ENCODE measurements around the gene GDNF. TPM values are rescaled to one million over a fixed set of nuclear protein-coding genes. Genes with fewer than 3 reads are reported as not detected.

GDNF gene
- total and polyA plus RNA-seq, 12 donors, result 0.06 to 0.98 (median 0.34) TPM; not detected in 1

DNA sequence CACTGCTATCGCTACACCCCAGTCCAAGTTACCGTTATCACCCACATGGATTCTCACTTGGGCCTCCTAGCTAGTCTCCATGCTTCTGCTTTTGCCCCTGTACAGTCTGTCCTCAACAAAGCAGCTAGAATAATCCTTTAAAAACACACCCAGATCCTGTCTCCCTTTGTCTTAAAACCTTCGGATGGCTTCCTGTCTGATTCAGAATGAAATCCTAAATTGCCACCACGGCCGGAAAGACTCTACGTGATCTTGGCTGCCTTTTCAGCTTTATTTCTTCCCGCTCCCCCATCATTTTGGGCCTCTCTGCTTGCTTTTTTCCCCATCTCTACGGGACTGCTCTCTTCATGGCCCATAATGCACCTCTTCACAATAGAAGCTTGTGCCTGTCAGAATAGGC lies 33.4 kb downstream of the GDNF start:
- Histone ChIP-seq H3K27ac (no peak overlapping the region), H3K9me3 (replicated peaks in 1 of 3) (no peaks in the 10 kb centered on the region), H3K36me3 (replicated peaks in 1 of 2) (no peaks in the 10 kb centered on the region), H3K4me1 (replicated peaks in 1 of 2) (no peaks in the 10 kb centered on the region), H3K27me3 (no peaks in the 10 kb centered on the region), H3K4me3 (no peak overlapping the region)
- TF ChIP-seq POLR2A (IDR thresholded peaks at IDR 0.05), result no peak
- TF ChIP-seq, protein P1, sequence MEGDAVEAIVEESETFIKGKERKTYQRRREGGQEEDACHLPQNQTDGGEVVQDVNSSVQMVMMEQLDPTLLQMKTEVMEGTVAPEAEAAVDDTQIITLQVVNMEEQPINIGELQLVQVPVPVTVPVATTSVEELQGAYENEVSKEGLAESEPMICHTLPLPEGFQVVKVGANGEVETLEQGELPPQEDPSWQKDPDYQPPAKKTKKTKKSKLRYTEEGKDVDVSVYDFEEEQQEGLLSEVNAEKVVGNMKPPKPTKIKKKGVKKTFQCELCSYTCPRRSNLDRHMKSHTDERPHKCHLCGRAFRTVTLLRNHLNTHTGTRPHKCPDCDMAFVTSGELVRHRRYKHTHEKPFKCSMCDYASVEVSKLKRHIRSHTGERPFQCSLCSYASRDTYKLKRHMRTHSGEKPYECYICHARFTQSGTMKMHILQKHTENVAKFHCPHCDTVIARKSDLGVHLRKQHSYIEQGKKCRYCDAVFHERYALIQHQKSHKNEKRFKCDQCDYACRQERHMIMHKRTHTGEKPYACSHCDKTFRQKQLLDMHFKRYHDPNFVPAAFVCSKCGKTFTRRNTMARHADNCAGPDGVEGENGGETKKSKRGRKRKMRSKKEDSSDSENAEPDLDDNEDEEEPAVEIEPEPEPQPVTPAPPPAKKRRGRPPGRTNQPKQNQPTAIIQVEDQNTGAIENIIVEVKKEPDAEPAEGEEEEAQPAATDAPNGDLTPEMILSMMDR (IDR thresholded peaks at IDR 0.05), result no peak
- DNase-seq, result no peak
- intact Hi-C loops (cut with DNase I), result no loop called here
- 73 to 83% (median 79%) methylated on average over 8 of the region's 8 CpGs for WGBS, 4 donors

- no peak overlapping the region for H3K27ac ChIP-seq
These were observed 33.8 kb downstream of the GDNF start for GRCh38 chr5:37806016-37806415.

DNA sequence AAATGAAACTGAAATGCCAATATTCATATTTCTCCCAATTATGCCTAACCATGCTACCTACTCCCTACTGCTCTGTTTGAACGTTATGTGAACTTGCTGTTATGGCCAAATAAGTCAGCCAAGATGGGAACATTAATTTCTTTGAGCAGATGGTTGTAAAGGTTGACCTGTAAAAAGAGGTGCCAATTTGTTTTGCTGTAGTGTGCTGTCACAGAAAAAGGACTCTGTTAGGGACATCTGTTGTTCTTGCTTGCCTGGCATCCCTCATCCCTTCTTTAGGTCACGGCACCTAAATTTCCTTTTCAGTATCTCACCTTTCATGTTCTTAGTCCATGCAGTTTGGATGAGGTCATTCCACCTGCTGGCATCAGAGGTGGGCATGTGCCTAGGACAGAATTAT lies 35.4 kb downstream of the GDNF start:
- no peak overlapping the region for H3K4me3 ChIP-seq
- no peak overlapping the region for H3K27ac ChIP-seq
- 68 to 80% (median 72%) methylated on average over 2 of the region's 2 CpGs for WGBS, 4 donors
- H3K4me1 ChIP-seq (replicated peaks in 1 of 2), result no peaks in the 10 kb centered on the region
- H3K27me3 ChIP-seq, result no peaks in the 10 kb centered on the region
- intact Hi-C loops (cut with DNase I), result no loop called here
- no peak for DNase-seq
- TF ChIP-seq, protein P1 (IDR thresholded peaks at IDR 0.05), result no peak
- TF ChIP-seq POLR2A (IDR thresholded peaks at IDR 0.05), result no peak
- no peaks in the 10 kb centered on the region for H3K36me3 ChIP-seq (replicated peaks in 1 of 2)
- H3K9me3 ChIP-seq (replicated peaks in 1 of 3), result no peaks in the 10 kb centered on the region

More at GRCh38 chr5:37806016-37806415, 33.8 kb downstream of the GDNF start:
- no peaks in the 10 kb centered on the region for H3K9me3 ChIP-seq (replicated peaks in 1 of 3)
- WGBS, 4 donors, result 83 to 95% (median 87%) methylated on average over 12 of the region's 12 CpGs
- no peaks in the 10 kb centered on the region for H3K36me3 ChIP-seq (replicated peaks in 1 of 2)
- no peaks in the 10 kb centered on the region for H3K27me3 ChIP-seq
- DNase-seq, result no peak
- no peak overlapping the region for H3K4me3 ChIP-seq
- no peaks in the 10 kb centered on the region for H3K4me1 ChIP-seq (replicated peaks in 1 of 2)
- intact Hi-C loops (cut with DNase I), result no loop called here
- TF ChIP-seq, protein P1 (IDR thresholded peaks at IDR 0.05), result no peak
- no peak for TF ChIP-seq POLR2A (IDR thresholded peaks at IDR 0.05)

DNA sequence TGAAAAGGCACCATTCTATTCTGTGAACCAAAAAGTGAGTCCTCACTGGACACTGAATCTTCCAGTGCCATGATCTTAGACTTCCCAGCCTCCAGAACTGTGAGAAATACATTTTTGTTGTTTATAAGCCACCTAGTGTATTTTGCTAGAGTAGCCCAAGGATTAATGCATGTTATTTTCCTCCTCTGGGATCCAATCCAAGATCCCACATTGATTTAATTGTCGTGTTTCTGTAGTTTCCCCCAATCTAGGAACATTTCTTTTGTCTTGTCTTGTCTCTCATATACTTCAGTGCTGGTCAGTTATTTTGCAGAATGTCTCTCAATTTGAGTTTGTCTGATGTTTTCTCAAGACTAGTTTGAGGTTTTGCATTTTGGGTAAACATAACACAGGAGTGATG lies 36.4 kb downstream of the GDNF start:
- Histone ChIP-seq H3K36me3 (replicated peaks in 1 of 2) (no peaks in the 10 kb centered on the region), H3K4me1 (replicated peaks in 1 of 2) (no peaks in the 10 kb centered on the region), H3K27me3 (no peaks in the 10 kb centered on the region), H3K4me3 (no peak overlapping the region), H3K9me3 (replicated peaks in 1 of 3) (no peaks in the 10 kb centered on the region), H3K27ac (no peak overlapping the region)
- 19 to 44% (median 32%) methylated on average over 1 of the region's 1 CpG for WGBS, 4 donors
- TF ChIP-seq, protein P1 (IDR thresholded peaks at IDR 0.05), result no peak
- TF ChIP-seq POLR2A (IDR thresholded peaks at IDR 0.05), result no peak
- intact Hi-C loops (cut with DNase I), result no loop called here
- DNase-seq, result no peak

Data from adrenal gland (tissue), 12 donors.